Stimulated activated CD8-positive, alpha-beta memory T cell treated with anti-CD3 and anti-CD28 coated beads, Interleukin-15, amount 100 ng/mL, for 24 hours (primary cell): ENCODE data around the gene SCARF2.
"Not testable (repeated sequence)": the region's sequence is repeated elsewhere in the genome, so short reads cannot be mapped to it uniquely, and the experiment has no call there.

Source experiments
- DNase-seq: peaks from one replicate; pipeline ENCODE4 v3.0.0-alpha.2; 2020; ENCODE audit warnings: low read depth

SCARF2 gene

GRCh38 chr22:20459152-20459542 is 21.5 kb upstream of the SCARF2 start:
- DNase-seq = no peak

GRCh38 chr22:20458530-20459151 is 21.0 kb upstream of the SCARF2 start:
- no peak for DNase-seq

- no peak for DNase-seq
Observed at GRCh38 chr22:20457506-20458240, 20.0 kb upstream of the SCARF2 start.

DNA sequence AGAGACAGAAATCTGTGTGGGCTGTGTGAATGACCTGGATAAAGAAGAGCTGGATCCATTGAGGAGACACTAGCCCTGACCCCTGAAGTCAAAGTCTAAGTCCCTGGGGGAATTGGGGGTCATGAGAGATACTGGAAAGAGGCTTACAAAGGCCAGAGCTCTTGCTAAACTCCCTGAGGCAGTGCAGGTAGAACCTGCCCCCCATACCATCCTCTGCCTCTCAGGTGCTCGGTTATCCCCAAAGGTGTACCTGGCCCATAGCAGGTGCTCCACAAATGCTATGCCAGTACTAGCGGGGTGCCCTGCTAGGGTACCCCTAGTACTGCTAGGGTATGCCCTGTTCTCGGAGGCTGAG is 19.1 kb upstream of the SCARF2 start:
- no peak for DNase-seq

GRCh38 chr22:20456064-20456721 is 18.6 kb upstream of the SCARF2 start:
- peak; percentile 43 for DNase-seq

DNA sequence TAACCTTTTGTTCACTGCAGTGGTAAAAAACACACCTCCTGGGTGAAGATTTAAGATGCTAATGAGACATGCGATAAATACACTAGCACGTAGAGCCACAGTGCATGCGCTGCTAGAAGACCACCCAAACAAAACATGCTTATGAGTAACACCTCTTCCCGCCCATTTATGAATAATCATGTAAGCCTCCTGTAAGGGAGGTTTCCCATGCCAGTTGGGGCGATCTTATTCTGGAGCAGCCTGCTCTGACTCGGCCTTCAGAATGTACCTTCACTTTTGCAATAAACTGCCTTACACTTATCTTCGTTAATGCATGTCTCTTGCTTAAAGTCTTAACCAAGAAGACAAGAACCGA is 18.1 kb upstream of the SCARF2 start:
- no peak for DNase-seq

DNA sequence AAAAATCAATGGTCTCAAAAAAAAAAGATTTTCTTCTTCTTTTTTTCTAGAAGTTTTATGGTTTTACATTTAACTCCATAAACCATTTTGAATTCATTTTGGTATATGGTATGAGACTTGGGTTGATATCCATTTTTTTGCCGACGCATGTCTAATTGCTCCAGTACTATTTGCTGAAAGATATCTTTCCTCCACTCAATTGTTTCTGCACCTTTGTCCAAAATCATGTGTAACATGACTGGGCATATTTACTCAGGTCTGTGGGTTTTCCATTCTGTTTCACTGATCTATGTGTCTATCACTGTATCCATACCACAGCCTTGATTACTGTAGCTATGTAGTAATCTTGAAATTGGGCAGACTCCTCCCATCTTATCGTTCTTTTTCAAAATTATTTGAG is 15.6 kb upstream of the SCARF2 start:
- DNase-seq = no peak

- no peak for DNase-seq
Observed at GRCh38 chr22:20451920-20452319, 14.3 kb upstream of the SCARF2 start.

DNA sequence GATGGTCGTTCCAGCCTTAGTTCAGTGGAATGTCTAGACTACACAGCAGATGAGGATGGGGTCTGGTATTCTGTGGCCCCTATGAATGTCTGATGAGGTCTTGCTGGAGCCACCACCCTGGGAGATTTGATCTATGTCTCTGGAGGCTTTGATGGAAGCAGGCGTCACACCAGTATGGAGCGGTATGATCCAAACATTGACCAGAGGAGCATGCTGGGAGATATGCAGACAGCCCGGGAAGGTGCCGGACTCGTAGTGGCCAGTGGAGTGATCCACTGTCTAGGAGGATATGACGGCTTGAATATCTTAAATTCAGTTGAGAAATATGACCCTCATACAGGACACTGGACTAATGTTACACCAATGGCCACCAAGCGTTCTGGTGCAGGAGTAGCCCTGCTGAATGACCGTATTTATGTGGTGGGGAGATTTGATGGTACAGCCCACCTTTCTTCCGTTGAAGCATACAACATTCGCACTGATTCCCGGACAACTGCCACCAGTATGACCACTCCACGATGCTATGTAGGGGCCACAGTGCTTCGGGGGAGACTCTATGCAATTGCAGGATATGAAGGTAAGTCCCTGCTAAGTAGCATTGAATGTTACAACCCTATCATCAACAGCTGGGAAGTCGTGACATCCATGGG is 13.6 kb upstream of the SCARF2 start:
- DNase-seq = not testable (repeated sequence)

DNA sequence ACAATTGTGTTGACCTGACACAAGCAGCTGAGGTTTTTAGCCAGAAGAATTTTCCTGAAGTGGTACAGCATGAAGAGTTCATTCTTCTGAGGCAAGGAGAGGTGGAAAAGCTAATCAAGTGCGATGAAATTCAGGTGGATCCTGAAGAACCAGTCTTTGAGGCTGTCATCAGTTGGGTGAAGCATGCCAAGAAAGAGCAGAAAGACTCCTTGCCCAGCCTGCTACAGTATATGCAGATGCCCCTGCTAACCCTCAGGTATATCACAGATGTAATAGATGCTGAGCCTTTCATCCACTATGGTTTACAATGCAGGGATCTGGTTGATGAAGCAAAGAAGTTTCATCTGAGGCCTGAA is 12.9 kb upstream of the SCARF2 start:
- no peak for DNase-seq

DNA sequence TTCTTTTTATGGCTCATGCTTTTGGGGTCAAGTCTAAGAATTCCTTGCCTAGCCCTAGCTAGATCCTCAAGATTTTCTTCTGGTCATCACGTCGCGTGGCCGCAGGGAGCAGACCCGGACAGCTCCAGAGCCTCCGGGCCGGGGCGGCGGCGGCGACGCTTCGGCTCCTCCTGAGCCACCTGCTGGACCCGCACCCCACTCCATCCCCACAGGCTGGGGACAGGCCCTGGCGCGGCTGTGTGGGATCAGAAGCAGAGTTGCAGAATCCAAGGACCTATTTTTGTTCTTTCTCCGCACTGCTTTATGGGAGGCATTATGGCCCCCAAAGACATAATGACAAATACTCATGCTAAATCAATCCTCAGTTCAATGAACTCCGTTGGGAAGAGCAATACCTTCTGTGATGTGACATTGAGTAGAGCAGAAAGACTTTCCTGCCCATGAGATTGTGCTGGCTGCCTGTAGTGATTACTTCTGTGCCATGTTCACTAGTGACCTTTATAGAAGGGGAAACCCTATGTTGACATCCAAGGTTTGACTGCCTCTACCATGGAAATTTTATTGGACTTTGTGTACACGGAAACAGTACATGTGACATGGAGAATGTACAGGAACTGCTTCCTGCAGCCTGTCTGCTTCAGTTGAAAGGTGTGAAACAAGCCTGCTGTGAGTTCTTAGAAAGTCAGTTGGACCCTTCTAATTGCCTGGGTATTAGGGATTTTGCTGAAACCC is 12.4 kb upstream of the SCARF2 start:
- DNase-seq = no peak

GRCh38 chr22:20448630-20449029 is 11.0 kb upstream of the SCARF2 start:
- no peak for DNase-seq

- no peak for DNase-seq
Observed at GRCh38 chr22:20446383-20446970, 8.9 kb upstream of the SCARF2 start.

DNA sequence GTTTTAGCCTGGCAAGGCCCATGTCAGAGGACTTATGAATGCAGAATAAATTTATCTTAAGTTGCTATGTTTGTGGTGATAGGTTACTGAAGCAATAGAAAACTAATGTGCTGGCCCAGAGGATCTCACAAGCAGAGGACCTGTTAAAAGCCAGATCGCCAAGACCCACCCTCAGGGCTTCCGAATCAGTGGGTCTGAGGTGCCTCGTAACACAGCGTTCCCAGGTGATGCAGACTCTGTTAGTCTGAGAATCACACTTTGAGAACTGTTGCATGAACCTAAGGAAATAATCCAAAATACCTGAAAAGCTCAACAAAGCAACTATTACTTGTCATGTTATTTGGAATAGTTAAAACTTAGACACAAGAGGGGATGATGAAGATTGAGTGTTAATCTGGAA is 6.7 kb upstream of the SCARF2 start:
- DNase-seq = no peak

GRCh38 chr22:20442485-20443284 is 5.1 kb upstream of the SCARF2 start:
- no peak for DNase-seq

GRCh38 chr22:20441631-20442484 is 4.2 kb upstream of the SCARF2 start:
- DNase-seq = no peak

DNA sequence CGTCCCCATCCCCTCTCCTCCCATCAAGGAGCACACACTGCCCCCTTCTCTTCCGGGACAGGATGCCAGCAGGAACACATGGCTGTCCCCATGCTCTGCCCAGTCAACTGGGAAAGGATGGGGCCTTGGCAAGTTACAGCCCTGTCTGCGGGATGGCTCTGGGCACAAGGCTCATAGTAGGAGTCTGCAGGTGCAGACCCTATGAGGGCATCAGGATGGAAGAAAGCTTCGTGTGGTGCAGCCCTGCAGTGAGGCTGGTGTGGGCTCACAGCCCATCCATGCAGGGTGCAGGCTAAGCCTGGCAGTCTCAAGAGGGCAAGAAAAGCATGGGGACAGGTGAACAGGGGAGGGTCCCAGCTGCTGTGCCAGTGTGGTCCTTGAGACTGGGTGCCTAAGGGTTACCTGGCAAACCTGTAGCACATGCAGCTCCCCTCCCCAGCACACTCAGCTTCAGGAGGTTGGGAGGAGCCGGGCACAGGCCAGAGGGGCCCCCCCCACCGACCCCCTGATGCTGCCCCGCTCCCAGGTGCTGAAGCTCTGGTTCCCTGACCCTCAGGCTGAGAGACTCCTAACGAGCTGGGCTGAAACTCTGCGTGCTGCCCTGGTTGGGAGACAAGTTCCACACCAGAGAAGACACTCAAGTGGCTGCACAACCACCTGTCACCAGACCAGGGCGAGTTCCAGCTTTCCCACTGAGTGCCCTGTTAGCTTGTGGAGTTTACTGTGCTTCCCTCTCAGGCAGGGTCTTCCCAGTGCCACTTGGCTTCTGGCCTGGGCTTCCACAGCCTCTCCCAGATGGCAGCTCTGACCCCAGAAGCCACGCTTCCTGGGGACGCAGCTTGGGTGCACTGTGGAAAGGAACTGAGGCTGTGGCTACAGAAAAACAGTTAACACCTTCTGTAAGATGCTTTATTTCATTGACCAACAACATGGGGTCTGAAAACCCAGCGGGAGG is 3.3 kb upstream of the SCARF2 start:
- DNase-seq = no peak

GRCh38 chr22:20439928-20440575 is 2.4 kb upstream of the SCARF2 start:
- no peak for DNase-seq

DNA sequence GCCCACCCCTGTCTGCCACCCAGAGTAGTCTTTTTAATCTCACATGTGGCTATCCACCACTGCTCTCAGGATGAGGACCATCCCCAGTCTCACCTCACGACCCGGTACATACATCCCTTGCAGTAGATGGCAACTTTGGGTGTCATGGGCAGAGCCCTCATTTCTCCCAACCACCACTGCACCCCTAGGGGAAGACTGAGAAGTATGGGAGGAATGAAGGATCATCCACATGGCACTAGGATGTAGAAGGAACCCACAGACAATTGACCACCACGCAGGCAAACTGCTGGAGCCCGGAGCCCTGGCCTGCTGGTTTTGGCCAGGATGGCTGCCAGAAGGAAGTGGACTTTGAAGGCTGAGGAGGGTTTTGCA is 1.9 kb upstream of the SCARF2 start:
- no peak for DNase-seq
